Uterus (tissue), 2 donors: ENCODE data around the gene OPCML.

ENCODE experiments used
- CTCF ChIP-seq, 4 experiments: fragments of 200-600 bp in 2 of 4; fragments of 450-650 bp in 2 of 4; sonication (generic) in 2 of 4; IDR thresholded peaks; one replicate each; pipeline ENCODE4 v1.5.1; 2016 to 2019; ENCODE audit warnings: antibody characterized with exemption in 4 of 4, mild to moderate bottlenecking in 2 of 4, moderate library complexity in 1 of 4
- POLR2A ChIP-seq, 2 donors: fragments of 450-650 bp; IDR thresholded peaks; one replicate each; pipeline ENCODE4 v1.6.1; 2016; ENCODE audit warnings: antibody characterized with exemption in 2 of 2, mild to moderate bottlenecking in 1 of 2, moderate library complexity in 1 of 2

GRCh38 chr11:132685174-132685611 lies 847.1 kb downstream of the OPCML start:
- TF ChIP-seq CTCF (IDR thresholded peaks at IDR 0.05) (no peak), POLR2A (IDR thresholded peaks at IDR 0.05) (no peak)
